Measurements from ENCODE around the gene GPC4. TPM values are rescaled to one million over a fixed set of nuclear protein-coding genes. Genes with fewer than 3 reads are reported as not detected.

GPC4 gene
- polyA plus RNA-seq, 1 donor from 2014 or later, result 1.2 TPM

GRCh38 chrX:133444196-133444595 is 28.9 kb upstream of the GPC4 start:
- Histone ChIP-seq H4K20me1 (ENCODE audit: insufficient read depth) (no peaks in the 10 kb centered on the region), H3K27me3 (ENCODE audit: insufficient read depth, low read depth, low read length) (no peaks in the 10 kb centered on the region), H3K79me2 (replicated peaks; ENCODE audit: insufficient read depth, low read length) (no peaks in the 10 kb centered on the region), H3K9me2 (ENCODE audit: insufficient read depth, low read length) (no peaks in the 10 kb centered on the region), H3F3A (ENCODE audit: insufficient read depth, low read length, poor library complexity, severe bottlenecking) (no peaks in the 10 kb centered on the region), H3K9me3 (ENCODE audit: low read length) (no peaks in the 10 kb centered on the region), H2AFZ (ENCODE audit: low read depth, low read length) (no peak overlapping the region), H3K36me3 (ENCODE audit: insufficient read depth, low read length) (no peaks in the 10 kb centered on the region), H3K4me3 (ENCODE audit: low read length) (no peak overlapping the region), H3K27ac (ENCODE audit: low read length) (no peak overlapping the region), H3K9ac (ENCODE audit: low read length) (no peak overlapping the region), H3K4me2 (ENCODE audit: low read length) (no peak overlapping the region)
- TF ChIP-seq CTCF (IDR thresholded peaks at IDR 0.05; ENCODE audit: poor library complexity, severe bottlenecking) (no peak), MXI1 (conservative IDR thresholded peaks at IDR 0.05; ENCODE audit: poor library complexity, severe bottlenecking) (no peak), SMC3 (conservative IDR thresholded peaks at IDR 0.05; ENCODE audit: poor library complexity) (no peak), POLR2AphosphoS5 (IDR thresholded peaks at IDR 0.05) (no peak), TAF1 (IDR thresholded peaks at IDR 0.05; ENCODE audit: low read depth) (no peak), EP300 (conservative IDR thresholded peaks at IDR 0.05; ENCODE audit: poor library complexity, severe bottlenecking) (no peak), EZH2 (IDR thresholded peaks at IDR 0.05; ENCODE audit: borderline replicate concordance, insufficient read depth, low read length, poor library complexity, severe bottlenecking) (no peak), RAD21 (conservative IDR thresholded peaks at IDR 0.05) (no peak)
- TF ChIP-seq, protein P1, sequence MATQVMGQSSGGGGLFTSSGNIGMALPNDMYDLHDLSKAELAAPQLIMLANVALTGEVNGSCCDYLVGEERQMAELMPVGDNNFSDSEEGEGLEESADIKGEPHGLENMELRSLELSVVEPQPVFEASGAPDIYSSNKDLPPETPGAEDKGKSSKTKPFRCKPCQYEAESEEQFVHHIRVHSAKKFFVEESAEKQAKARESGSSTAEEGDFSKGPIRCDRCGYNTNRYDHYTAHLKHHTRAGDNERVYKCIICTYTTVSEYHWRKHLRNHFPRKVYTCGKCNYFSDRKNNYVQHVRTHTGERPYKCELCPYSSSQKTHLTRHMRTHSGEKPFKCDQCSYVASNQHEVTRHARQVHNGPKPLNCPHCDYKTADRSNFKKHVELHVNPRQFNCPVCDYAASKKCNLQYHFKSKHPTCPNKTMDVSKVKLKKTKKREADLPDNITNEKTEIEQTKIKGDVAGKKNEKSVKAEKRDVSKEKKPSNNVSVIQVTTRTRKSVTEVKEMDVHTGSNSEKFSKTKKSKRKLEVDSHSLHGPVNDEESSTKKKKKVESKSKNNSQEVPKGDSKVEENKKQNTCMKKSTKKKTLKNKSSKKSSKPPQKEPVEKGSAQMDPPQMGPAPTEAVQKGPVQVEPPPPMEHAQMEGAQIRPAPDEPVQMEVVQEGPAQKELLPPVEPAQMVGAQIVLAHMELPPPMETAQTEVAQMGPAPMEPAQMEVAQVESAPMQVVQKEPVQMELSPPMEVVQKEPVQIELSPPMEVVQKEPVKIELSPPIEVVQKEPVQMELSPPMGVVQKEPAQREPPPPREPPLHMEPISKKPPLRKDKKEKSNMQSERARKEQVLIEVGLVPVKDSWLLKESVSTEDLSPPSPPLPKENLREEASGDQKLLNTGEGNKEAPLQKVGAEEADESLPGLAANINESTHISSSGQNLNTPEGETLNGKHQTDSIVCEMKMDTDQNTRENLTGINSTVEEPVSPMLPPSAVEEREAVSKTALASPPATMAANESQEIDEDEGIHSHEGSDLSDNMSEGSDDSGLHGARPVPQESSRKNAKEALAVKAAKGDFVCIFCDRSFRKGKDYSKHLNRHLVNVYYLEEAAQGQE (IDR thresholded peaks at IDR 0.05; ENCODE audit: borderline replicate concordance), result no peak

DNA sequence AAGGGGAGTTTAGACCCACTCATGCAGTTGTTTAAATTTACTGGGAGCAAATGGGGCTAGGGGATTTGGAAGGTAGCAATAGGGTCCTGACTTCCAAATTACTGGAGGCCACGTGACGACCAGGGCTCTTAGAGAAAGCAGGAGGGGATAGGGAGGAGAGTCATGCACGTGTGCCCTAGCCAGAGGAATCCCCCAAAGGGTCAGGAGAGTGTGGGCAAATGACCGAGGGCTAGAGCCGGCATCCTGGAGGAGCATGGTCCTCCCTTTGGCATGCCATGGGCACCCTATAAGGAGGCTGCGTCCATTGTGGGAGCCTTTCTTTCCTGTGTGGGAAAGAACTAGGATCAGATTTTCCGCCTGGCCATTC is 25.5 kb upstream of the GPC4 start:
- H3K9ac ChIP-seq (ENCODE audit: low read length), result no peak overlapping the region
- no peak overlapping the region for H2AFZ ChIP-seq (ENCODE audit: low read depth, low read length)
- H3K4me2 ChIP-seq (ENCODE audit: low read length), result no peak overlapping the region
- H3K9me3 ChIP-seq (ENCODE audit: low read length), result no peaks in the 10 kb centered on the region
- H3F3A ChIP-seq (ENCODE audit: insufficient read depth, low read length, poor library complexity, severe bottlenecking), result no peaks in the 10 kb centered on the region
- no peaks in the 10 kb centered on the region for H3K27me3 ChIP-seq (ENCODE audit: insufficient read depth, low read depth, low read length)
- H3K4me3 ChIP-seq (ENCODE audit: low read length), result no peak overlapping the region
- H3K36me3 ChIP-seq (ENCODE audit: insufficient read depth, low read length), result no peaks in the 10 kb centered on the region
- TF ChIP-seq MXI1 (conservative IDR thresholded peaks at IDR 0.05; ENCODE audit: poor library complexity, severe bottlenecking), result no peak
- TF ChIP-seq SMC3 (conservative IDR thresholded peaks at IDR 0.05; ENCODE audit: poor library complexity), result no peak
- no peak for TF ChIP-seq EP300 (conservative IDR thresholded peaks at IDR 0.05; ENCODE audit: poor library complexity, severe bottlenecking)
- TF ChIP-seq RAD21 (conservative IDR thresholded peaks at IDR 0.05), result no peak
- TF ChIP-seq TAF1 (IDR thresholded peaks at IDR 0.05; ENCODE audit: low read depth), result no peak
- TF ChIP-seq, protein P1 (IDR thresholded peaks at IDR 0.05; ENCODE audit: borderline replicate concordance), result no peak
- TF ChIP-seq EZH2 (IDR thresholded peaks at IDR 0.05; ENCODE audit: borderline replicate concordance, insufficient read depth, low read length, poor library complexity, severe bottlenecking), result no peak
- TF ChIP-seq CTCF (IDR thresholded peaks at IDR 0.05; ENCODE audit: poor library complexity, severe bottlenecking), result no peak
- no peak for TF ChIP-seq POLR2AphosphoS5 (IDR thresholded peaks at IDR 0.05)
- no peaks in the 10 kb centered on the region for H3K79me2 ChIP-seq (replicated peaks; ENCODE audit: insufficient read depth, low read length)
- H3K9me2 ChIP-seq (ENCODE audit: insufficient read depth, low read length), result no peaks in the 10 kb centered on the region
- H3K27ac ChIP-seq (ENCODE audit: low read length), result no peak overlapping the region
- H4K20me1 ChIP-seq (ENCODE audit: insufficient read depth), result no peaks in the 10 kb centered on the region
